T-helper 9 cell (primary cell): Measurements from ENCODE around the gene WDR81.
A peak's percentile ranks its signal among the peaks of the same experiment; 100 is the strongest.
"Not testable (repeated sequence)": the region's sequence is repeated elsewhere in the genome, so short reads cannot be mapped to it uniquely, and the experiment has no call there.

Experiments used
- DNase-seq: peaks from one replicate; pipeline ENCODE4 v3.0.0-alpha.2; 2020

The WDR81 gene

DNA sequence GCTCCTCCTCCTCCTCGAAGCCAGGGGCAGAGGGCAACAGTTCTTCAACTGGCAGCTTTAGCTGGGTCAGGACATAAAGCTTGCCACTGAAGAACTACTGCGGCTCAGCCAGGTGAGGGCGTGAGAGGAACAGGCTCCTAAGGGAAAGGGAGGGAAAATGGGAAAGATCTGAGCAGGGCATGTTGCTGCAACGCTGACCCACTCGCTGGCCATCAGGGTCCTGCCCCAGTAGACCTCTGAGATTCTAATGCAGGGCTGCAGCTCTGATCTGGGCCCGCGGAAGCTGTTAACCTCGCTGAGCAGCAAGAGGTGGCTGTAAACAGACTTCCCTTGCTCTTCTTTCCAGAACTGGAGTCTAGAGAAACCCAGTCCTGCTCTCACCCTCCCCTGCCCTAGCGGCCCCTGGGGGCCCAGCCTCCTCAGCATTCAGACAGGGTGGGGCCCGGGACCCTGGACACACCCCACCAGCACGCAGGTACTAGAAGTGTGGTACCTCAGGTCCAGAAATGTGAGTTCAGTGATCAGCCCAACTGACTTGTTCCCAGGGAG is 10.6 kb upstream of the WDR81 start:
- DNase-seq, result no peak

DNA sequence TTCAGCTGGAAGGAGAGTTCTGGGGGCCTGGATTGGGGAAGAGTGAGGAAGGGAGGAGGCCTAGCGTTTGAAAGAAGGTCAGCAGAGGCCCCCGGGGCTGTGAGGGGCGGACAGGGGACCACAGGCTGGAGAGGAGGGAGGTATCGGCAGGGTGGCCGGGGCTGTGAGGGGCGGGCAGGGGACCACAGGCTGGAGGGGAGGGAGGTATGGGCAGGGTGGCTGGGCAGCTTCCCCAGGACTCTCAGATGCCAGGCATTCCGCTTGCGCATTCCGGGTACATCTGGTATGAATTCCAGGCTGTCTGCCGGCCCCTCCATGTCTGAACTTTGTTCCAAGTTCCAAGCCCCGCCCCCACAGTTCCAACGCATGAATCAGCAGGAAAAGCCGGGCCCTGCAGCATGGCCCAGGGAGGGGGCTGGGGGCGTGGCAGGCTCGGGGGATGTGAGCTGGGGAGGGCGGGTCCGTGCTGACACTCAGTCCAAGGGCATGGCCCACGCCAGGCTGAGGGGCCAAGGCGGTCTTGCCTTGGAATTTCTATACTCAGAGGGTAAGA is 10.0 kb upstream of the WDR81 start:
- DNase-seq, result no peak

DNA sequence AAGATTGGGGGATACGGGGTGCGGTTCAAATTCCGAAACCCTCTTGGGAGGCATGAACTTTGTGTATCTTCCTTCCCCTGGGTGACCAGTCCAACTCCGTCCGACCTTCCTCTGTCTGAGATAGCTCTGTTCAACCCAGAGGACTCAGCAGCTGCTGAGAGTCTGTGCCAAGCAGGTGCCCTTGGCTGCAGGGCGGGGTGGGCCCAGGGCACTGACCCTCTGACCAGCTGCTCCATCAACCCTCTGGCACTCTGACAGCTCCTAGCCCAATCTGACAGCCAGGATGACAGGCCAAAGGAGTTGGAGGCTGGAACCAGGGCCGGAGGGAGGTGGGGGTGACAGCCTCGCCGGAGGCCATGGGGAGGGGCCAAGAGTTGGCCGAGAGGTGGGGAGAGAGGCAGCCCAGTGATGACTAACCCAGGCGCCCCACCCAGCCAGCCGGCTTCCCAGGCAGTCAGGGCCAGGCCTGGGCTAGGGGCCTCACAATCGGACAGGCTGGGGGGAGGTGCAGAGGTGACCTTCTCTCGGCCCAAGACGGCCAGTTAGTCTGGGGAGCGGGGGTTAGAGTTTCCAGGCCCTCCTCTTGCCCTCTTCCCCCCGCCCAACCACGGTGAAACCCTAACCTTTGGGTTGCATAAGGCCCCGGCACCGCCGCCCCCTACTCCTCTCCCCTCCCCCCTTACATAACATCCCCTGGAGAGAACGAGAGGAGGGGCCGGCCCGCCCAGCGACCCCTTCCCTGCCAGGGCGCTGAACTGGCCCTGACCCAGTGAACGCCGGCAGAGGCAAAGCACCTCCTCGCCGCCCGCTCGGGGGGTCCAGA is 9.3 kb upstream of the WDR81 start:
- no peak for DNase-seq

DNA sequence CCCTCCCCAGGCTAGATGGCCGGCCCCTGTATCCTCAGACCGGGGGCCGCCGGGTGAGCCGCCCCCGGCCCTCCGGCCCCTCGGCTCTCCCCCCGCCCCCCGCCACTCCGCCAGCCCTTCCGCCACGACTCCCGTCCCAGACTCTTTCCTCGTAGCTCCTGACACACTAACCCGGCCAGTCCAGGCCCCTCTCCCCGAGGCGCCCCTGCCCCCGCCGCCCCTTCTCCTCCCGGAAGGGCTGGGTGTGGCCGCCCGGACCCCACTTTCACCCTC is 8.8 kb upstream of the WDR81 start:
- DNase-seq, result no peak

DNA sequence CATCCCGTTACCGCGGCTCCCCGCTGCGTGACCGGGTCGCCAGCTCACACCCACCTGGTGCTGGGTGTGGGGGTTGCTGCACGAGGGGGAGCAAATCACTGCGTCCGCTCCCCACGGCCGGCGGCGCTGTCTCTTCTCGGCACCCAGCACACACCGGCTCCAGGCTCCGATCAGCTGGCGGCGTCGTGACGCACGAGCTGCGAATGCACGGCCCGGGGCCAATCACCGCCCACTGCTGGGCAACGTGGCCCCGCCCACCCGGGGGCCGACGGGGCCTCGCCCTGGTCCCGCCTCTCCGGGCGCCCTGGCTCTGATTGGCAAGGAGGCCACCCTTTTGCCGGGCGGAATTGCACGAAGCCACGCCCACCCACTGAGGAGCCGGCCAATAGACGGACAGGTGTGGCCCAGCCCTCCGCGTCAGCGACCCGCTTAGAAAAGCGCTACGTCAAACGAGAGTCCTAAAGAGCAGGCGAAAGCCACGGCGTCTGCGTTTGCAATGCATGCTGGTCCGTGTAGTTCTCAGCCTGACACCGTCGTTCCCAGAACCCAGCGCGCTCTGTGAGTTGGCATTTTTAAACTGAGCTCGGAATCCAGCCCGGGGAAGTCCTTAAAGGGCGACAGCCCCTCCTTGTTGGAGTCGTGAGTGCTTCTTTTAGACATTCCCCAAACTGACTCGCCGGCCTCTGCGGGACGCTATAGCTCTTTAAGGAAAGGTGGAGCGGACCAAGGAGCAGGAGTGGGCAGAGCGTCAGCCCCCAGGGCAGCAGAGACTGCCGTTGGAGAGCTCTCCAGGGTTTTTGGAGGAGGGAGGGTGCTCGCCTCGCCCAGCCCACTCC is 8.2 kb upstream of the WDR81 start:
- peak; percentile 100 for DNase-seq

DNA sequence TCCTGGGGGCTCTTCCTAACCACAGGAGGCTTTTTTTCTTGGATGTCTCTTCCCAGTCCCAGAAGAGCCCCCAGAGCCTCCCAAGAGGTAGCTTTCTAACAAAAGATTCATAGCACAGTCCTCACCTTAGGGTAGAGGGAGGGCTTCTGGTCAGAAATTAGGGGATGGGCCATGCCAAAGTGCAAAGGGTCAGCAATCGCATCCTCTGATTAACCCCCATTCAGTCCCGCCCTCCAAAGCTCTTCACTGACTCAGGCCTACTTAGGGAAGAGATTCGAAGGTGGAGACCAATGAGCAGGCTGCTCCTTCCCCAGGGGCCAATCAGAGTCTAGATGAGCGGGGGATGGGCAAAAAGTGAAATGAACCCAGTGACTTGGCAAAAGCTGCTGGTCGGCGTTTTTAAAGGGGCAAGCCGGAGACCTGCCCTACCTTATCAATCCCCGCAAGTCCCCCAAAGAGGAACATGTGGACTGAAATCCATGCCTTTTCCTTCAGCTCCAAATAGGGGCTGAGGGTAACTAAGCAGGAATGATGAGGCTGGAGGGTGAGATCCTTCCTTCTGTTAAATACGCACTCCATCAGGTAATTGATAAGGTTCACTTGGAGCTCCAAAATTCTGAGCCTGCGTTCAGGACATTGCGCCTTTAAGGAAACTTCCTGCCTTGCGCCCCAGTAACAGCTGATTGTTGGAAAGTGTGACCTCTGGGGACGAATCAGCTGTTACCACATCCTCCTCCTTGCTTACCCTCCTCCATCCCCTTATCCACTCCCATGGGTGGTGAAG is 7.4 kb upstream of the WDR81 start:
- DNase-seq, result peak; percentile 60

DNA sequence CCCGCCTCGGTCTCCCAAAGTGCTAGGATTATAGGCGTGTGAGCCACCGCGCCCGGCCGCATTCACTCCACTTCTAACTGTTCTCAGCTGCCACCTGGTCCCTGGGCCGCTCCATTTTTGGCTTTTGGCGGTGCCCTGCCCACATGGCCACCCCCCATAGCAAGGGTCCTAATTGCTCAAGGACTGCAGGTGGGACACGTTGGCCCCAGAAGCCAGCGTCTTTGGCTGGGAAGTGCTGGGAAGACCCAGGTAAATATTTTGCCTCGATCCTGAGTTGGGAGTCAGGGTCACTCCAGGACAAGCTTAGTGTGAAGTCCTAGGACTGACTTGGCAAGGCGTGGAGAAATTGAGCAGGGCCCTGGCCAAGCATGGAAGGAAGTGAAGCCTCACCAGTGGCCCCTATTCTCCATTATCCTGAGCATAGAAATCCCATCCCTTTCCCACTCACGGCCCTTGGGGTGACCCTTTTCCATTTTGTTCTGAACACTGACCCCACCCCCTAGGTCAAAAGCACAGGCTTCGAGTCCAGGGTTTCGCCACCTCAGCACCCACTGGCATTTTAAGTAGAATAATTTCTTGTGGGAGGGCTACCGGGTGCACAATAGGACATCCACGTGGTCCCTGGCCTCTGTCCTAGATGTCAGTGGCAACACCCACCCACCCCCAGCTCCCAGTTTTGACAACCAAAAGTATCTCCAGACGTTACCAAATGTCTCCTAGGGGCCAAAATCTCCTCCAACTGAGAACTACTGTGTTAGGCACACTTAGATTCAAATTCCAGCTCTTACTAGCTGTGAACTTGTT is 5.9 kb upstream of the WDR81 start:
- no peak for DNase-seq

DNA sequence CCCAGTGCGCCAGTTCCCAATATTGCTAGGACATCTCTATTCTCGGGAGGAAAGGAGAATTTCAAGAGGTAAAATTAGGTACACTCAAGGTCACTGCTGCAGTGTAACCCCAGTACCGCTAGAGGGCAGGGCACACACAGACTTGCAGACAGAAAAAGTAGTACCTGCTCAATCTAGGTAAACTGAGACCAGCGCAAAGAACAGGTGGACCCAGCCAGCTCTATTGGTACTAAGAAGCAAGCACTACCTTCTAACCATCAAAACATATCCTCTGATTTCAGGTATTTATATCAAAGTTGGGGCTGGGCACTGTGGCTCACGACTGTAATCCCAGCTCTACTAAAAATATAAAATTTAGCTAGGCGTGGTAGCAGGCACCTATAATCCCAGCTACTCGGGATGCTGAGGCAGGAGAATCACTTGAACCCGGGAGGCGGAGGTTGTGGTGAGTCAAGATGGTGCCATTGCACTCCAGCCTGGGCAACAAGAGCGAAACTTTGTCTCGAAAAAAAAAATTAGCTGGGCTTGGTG is 3.6 kb upstream of the WDR81 start:
- DNase-seq, result peak; percentile 58

DNA sequence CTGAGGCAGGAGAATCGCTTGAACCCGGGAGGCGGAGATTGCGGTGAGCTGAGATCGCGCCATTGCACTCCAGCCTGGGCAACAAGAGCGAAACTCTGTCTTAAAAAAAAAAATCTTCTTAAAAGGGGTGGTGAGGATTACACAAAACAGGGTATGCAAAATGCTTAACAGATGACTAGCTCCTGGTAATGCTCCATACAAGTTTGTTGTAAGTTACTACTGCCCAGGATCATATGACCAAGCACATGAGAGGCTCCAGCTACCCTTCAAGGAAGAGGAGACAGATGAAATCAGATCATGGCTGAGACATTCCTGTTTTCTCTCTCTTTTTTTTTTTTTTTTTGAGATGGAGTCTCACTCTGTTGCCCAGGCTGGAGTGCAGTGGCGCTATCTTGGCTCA is 2.5 kb upstream of the WDR81 start:
- not testable (repeated sequence) for DNase-seq

DNA sequence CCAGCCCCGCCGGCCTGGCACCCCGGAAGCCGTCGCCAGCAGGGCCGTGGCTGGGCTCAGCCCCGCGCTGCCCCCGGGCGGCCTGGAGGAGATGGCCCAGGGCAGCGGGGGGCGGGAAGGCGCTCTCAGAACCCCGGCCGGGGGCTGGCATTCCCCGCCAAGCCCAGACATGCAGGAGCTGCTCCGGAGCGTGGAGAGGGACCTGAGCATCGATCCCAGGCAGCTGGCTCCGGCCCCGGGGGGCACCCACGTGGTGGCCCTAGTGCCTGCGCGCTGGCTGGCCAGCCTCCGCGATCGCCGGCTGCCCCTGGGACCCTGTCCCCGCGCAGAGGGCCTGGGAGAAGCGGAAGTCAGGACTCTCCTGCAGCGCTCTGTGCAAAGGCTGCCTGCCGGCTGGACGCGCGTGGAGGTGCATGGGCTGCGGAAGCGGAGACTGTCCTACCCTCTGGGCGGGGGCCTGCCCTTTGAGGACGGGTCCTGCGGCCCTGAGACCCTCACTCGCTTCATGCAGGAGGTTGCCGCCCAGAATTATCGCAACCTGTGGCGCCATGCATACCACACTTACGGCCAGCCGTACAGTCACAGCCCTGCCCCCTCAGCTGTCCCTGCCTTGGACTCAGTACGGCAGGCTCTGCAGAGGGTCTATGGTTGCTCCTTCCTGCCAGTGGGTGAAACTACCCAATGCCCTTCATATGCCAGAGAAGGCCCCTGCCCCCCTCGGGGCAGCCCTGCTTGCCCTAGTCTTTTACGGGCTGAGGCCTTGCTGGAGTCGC is 551 bp downstream of the WDR81 start:
- DNase-seq, result no peak

DNA sequence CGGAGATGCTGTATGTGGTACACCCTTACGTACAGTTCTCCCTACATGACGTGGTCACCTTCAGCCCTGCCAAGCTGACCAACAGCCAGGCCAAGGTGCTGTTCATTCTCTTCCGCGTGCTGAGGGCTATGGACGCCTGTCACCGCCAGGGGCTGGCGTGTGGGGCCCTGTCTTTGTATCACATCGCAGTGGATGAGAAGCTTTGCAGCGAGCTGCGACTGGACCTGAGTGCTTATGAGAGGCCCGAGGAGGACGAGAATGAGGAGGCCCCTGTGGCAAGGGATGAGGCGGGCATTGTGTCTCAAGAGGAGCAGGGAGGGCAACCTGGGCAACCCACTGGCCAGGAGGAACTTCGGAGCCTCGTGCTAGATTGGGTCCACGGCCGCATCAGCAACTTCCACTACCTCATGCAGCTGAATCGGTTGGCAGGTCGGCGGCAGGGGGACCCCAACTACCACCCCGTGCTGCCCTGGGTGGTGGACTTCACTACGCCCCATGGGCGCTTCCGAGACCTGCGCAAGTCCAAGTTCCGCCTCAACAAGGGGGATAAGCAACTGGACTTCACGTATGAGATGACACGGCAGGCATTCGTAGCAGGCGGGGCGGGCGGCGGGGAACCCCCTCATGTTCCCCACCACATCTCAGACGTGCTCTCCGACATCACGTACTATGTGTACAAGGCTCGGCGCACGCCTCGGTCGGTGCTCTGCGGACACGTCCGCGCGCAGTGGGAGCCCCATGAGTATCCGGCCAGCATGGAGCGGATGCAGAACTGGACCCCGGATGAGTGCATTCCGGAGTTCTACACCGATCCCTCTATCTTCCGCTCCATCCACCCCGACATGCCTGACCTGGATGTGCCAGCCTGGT is 1.4 kb downstream of the WDR81 start:
- no peak for DNase-seq

DNA sequence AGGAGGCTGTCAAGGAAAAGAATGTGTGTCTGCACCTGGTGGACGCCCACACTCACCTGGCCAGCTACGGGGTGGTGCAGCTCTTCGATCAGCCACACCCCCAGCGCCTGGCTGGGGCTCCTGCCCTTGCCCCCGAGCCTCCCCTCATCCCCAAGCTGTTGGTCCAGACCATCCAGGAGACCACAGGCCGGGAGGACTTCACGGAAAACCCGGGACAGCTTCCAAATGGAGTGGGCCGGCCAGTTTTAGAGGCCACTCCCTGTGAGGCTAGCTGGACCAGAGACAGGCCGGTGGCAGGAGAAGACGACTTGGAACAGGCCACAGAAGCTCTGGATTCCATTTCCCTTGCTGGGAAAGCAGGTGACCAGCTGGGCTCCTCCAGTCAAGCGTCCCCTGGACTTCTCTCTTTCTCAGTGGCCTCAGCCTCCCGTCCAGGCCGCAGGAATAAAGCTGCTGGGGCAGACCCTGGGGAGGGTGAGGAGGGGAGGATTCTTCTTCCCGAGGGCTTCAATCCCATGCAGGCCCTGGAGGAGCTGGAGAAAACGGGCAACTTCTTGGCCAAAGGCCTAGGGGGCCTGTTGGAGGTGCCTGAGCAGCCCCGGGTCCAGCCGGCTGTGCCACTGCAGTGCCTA is 2.2 kb downstream of the WDR81 start:
- DNase-seq, result no peak

DNA sequence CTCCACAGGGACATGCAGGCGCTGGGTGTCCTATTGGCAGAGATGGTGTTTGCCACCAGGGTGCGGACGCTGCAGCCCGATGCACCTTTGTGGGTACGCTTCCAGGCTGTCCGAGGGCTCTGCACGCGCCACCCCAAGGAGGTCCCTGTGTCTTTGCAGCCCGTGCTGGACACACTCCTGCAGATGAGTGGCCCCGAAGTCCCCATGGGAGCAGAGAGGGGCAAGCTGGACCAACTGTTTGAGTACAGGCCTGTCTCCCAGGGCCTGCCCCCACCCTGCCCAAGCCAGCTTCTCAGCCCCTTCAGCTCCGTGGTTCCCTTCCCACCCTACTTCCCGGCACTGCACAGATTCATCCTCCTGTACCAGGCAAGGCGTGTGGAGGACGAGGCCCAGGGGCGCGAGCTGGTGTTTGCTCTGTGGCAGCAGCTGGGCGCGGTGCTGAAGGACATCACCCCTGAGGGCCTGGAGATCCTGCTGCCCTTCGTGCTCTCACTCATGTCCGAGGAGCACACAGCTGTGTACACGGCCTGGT is 2.8 kb downstream of the WDR81 start:
- no peak for DNase-seq

DNA sequence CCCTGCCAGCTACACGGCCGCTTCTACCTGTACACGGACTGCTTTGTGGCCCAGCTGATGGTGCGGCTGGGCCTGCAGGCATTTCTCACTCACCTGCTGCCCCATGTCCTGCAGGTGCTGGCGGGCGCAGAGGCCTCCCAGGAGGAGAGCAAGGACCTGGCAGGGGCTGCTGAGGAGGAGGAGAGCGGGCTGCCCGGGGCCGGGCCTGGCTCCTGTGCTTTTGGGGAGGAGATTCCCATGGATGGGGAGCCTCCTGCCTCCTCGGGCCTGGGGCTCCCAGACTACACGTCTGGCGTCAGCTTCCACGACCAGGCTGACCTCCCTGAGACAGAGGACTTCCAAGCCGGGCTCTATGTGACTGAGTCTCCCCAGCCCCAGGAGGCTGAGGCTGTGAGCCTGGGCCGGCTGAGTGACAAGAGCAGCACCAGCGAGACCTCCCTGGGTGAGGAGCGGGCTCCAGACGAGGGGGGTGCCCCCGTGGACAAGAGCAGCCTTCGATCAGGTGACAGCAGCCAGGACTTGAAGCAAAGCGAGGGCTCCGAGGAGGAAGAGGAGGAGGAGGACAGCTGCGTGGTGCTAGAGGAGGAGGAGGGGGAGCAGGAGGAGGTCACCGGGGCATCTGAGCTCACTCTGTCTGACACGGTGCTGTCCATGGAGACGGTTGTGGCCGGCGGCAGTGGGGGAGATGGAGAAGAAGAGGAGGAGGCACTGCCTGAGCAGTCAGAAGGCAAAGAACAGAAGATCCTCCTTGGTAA is 3.5 kb downstream of the WDR81 start:
- no peak for DNase-seq

DNA sequence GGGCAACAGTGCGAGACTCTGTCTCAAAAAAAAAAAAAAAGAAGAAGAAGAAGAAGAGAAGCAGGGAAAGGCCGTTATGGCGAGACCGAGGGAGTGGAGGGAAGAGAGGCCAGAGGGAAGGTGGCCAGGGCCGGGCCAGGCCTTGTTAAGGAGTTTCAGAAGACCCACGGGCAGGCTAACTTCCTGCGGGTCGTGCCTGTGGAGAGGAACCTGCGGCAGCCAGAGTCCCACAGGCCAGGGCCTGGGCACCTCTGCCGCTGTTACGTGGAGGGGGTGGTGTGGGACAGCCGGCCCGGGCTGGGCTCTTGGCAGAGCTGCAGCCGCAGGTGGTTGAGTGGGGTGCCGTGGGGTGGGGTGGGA is 5.4 kb downstream of the WDR81 start:
- no peak for DNase-seq

DNA sequence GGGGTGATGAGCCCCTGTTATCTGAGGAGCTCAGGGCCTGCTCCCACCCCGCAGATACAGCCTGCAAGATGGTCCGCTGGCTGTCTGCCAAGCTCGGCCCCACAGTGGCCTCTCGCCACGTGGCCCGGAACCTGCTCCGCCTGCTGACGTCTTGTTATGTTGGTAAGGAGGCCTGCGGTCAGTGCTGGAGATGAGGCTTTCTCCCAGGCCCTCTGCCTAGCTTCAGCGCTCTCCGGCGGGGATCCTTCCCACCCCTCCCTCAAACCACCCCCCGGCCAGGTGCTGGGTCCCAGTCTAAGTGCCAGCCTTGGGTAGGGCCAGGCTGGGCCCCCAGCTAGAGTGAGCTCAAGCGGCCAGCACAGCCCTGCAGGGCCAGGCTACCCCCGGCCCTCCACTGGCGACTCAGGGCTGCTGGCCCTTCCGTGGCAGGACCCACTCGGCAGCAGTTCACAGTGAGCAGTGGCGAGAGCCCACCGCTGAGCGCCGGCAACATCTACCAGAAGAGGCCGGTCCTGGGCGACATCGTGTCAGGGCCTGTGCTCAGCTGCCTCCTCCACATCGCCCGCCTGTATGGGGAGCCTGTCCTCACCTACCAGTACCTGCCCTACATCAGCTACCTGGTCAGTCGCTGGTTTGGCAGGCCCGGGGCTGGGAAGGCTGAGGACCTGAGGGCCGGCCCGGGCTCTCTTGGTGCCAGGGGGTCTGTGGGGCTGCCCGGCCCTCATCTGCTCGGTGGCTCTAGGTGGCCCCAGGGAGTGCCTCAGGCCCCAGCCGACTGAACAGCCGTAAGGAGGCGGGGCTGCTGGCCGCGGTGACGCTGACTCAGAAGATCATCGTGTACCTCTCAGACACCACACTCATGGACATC is 6.1 kb downstream of the WDR81 start:
- no peak for DNase-seq

DNA sequence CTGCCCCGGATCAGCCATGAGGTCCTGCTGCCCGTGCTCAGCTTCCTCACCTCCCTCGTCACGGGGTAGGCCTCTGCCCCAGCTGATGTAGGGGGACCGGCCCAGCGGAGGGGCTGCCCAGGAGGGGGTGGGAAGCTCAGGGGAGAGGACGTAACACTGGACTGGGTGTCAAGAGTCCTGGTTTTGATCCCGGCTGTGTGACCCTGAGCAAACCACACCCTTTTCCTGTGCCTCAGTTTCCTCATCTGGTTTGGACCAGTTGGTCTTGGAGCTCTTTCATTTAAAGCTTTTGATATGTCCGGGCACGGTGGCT is 6.6 kb downstream of the WDR81 start:
- DNase-seq, result no peak
